H1 (cell line): Measurements from ENCODE around the gene ANGPTL4. TPM values are rescaled to one million over a fixed set of nuclear protein-coding genes. Genes with fewer than 3 reads are reported as not detected.

ENCODE experiments used
- KDM4A ChIP-seq: IDR thresholded peaks from one replicate; pipeline ENCODE4 v1.7.1; 2012; ENCODE audit warnings: low read depth, mild to moderate bottlenecking, moderate library complexity, low read length, inconsistent platforms; ENCODE audit not compliant: severe bottlenecking
- RAD21 ChIP-seq, 2 experiments: IDR thresholded peaks in 1 of 2; conservative IDR thresholded peaks in 1 of 2; 2 replicates each; pipeline ENCODE4 v1.6.1; 2011; ENCODE audit warnings: low read depth in 2 of 2, low read length in 2 of 2, improper control_type of control experiment in 1 of 2, inconsistent platforms in 1 of 2, mild to moderate bottlenecking in 1 of 2, moderate library complexity in 1 of 2
- SAP30 ChIP-seq: fragments of 300-600 bp; sonication (generic); IDR thresholded peaks from 2 replicates; pipeline ENCODE4 v1.7.1; 2012; ENCODE audit warnings: low read length, moderate library complexity, mild to moderate bottlenecking, inconsistent platforms; ENCODE audit not compliant: insufficient read depth, insufficient replicate concordance
- polyA plus RNA-seq, 7 experiments: library from polyadenylated mRNA; depleted of rRNA in 3 of 7; stranded (reverse) in 5 of 7; unstranded in 2 of 7; fragments of >200 nt in 5 of 7; fragments of 200-250 nt in 2 of 7; gene quantifications; 1 replicate in 5 of 7; 2 replicates in 1 of 7; 4 replicates in 1 of 7; pipeline versions ENCODE4 v1.2.1 to v1.2.3, GENCODE V29; 2011 to 2013; ENCODE audit warnings: missing spikeins in 2 of 7, mixed read lengths in 2 of 7
- total RNA-seq: library from RNA; stranded (reverse); fragmentation: NEBNext Ultra II Directional; extraction: Animal tissue kit (Norgen Biotek cat#: 25700); gene quantifications from 2 replicates; pipeline ENCODE4 v1.2.1, GENCODE V29; 2021
- TF ChIP-seq, protein P1 (sequence below): IDR thresholded peaks from 2 replicates; pipeline ENCODE4 v1.6.1; 2012; ENCODE audit warnings: low read length, inconsistent platforms

ANGPTL4 gene
- total and polyA plus RNA-seq, 2 of the 8 experiments (the other 6 are each of a cell fraction or from before 2014, with no cell fraction given), result 2.3 to 6.5 TPM

DNA sequence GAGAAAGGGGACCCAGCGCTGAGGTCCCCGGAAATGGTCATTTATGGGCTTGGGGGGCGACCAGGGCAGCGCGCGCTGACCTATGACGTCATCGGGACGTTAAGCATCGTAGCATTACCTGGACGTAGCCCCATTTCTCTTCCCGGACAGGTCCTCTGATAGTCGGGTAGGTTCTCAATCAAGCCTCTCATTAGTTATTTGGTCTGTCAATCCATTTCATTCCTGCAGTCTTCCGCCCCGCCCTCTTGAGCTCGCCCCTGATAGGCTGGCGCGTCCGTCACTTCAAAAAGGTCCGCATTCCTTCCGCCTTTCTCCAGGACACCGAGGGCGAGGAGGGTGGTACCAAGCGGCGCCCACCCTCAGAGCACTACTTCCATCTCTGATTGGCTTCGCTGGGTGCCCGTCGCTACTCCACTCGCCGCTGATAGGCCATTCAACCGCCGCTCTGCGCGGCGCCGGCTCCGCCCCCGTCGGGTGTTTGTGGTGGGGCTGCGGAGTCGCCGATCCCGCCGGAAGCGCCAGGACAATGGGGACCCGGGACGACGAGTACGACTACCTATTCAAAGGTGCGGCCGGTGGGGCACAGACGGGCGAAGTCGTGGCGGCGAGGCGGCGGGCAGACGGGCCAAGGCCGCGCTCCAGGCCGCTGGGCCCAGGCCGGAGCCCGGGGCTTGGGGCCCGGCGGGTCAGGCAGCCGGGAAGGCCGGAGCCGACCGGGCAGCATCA, 26.1 kb downstream of the ANGPTL4 start, which contains the start of gene RAB11B (continued):
- TF ChIP-seq KDM4A (peak; percentile 86), RAD21 (IDR thresholded peaks at IDR 0.05 in 1 of 2, conservative IDR thresholded peaks at IDR 0.05 in 1 of 2; ENCODE audit: low read depth in 2 of 2, low read length in 2 of 2) (no peak), SAP30 (no peak)
- TF ChIP-seq, protein P1, sequence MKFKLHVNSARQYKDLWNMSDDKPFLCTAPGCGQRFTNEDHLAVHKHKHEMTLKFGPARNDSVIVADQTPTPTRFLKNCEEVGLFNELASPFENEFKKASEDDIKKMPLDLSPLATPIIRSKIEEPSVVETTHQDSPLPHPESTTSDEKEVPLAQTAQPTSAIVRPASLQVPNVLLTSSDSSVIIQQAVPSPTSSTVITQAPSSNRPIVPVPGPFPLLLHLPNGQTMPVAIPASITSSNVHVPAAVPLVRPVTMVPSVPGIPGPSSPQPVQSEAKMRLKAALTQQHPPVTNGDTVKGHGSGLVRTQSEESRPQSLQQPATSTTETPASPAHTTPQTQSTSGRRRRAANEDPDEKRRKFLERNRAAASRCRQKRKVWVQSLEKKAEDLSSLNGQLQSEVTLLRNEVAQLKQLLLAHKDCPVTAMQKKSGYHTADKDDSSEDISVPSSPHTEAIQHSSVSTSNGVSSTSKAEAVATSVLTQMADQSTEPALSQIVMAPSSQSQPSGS, result peak; percentile 89
